ENCODE data around the gene C17orf50.
A peak's percentile ranks its signal among the peaks of the same experiment; 100 is the strongest.

C17orf50 gene

GRCh38 chr17:35757243-35757642 lies 3.4 kb upstream of the C17orf50 start:
- no peak for DNase-seq

GRCh38 chr17:35761601-35762000 lies 914 bp downstream of the C17orf50 start:
- DNase-seq, result no peak

- DNase-seq, result no peak
These were observed 3.1 kb downstream of the C17orf50 start for GRCh38 chr17:35763767-35764122.

- DNase-seq, result peak; percentile 89
These were observed 3.7 kb downstream of the C17orf50 start for GRCh38 chr17:35764123-35764991.

- no peak for DNase-seq
These were observed 4.5 kb downstream of the C17orf50 start for GRCh38 chr17:35765086-35765710.

GRCh38 chr17:35765756-35766488 lies 5.2 kb downstream of the C17orf50 start:
- DNase-seq, result no peak

- DNase-seq, result no peak
These were observed 5.8 kb downstream of the C17orf50 start for GRCh38 chr17:35766489-35766877.

- no peak for DNase-seq
These were observed 6.3 kb downstream of the C17orf50 start for GRCh38 chr17:35766903-35767510.

- no peak for DNase-seq
These were observed 8.1 kb downstream of the C17orf50 start for GRCh38 chr17:35768797-35769196.

- DNase-seq, result no peak
These were observed 9.3 kb downstream of the C17orf50 start for GRCh38 chr17:35769895-35770486.

- DNase-seq, result no peak
These were observed 12.4 kb downstream of the C17orf50 start for GRCh38 chr17:35773129-35773528.

- no peak for DNase-seq
These were observed 13.2 kb downstream of the C17orf50 start for GRCh38 chr17:35773679-35774425.

- no peak for DNase-seq
These were observed 13.8 kb downstream of the C17orf50 start for GRCh38 chr17:35774499-35774898.

- no peak for DNase-seq
These were observed 14.4 kb downstream of the C17orf50 start for GRCh38 chr17:35775039-35775438.

- no peak for DNase-seq
These were observed 14.9 kb downstream of the C17orf50 start for GRCh38 chr17:35775583-35775982.

GRCh38 chr17:35778641-35779196 lies 18.0 kb downstream of the C17orf50 start:
- DNase-seq, result no peak

- no peak for DNase-seq
These were observed 20.3 kb downstream of the C17orf50 start for GRCh38 chr17:35780950-35781349.

- no peak for DNase-seq
These were observed 24.2 kb downstream of the C17orf50 start for GRCh38 chr17:35784895-35785294.

- DNase-seq, result no peak
These were observed 26.3 kb downstream of the C17orf50 start for GRCh38 chr17:35786941-35787432.

- no peak for DNase-seq
These were observed 28.0 kb downstream of the C17orf50 start for GRCh38 chr17:35788477-35789368.

- no peak for DNase-seq
These were observed 30.2 kb downstream of the C17orf50 start for GRCh38 chr17:35790841-35791240.
